Measurements from ENCODE around the gene RCC1.
"Not testable (repeated sequence)": the region's sequence is repeated elsewhere in the genome, so short reads cannot be mapped to it uniquely, and the experiment has no call there.

RCC1 gene

GRCh38 chr1:28519946-28520725 lies 14.3 kb downstream of the RCC1 start:
- Histone ChIP-seq H3K36me3 (peaks cover 35% of the 10 kb centered on the region), H3K9me3 (ENCODE audit: severe bottlenecking) (no peaks in the 10 kb centered on the region), H3K27me3 (ENCODE audit: insufficient read depth, low read depth, severe bottlenecking) (no peaks in the 10 kb centered on the region), H3K27ac (no peak overlapping the region), H3K4me3 (ENCODE audit: low read depth, low read length) (no peak overlapping the region)
- no peak for DNase-seq
- no peak for TF ChIP-seq CTCF (IDR thresholded peaks at IDR 0.05; ENCODE audit: low read depth, low read length)

- not testable (repeated sequence) for H3K4me3 ChIP-seq (ENCODE audit: low read depth, low read length); DNase-seq; H3K27me3 ChIP-seq (ENCODE audit: insufficient read depth, low read depth, severe bottlenecking); H3K27ac ChIP-seq; H3K9me3 ChIP-seq (ENCODE audit: severe bottlenecking)
- H3K36me3 ChIP-seq: peaks cover 34% of the 10 kb centered on the region
These were observed 15.0 kb downstream of the RCC1 start for GRCh38 chr1:28520796-28521195.

- H3K27ac ChIP-seq: no peak overlapping the region
These were observed 15.8 kb downstream of the RCC1 start for GRCh38 chr1:28521502-28522164.

GRCh38 chr1:28522537-28522936 lies 16.7 kb downstream of the RCC1 start:
- H3K4me3 ChIP-seq (ENCODE audit: low read depth, low read length): not testable (repeated sequence)
- peaks cover 34% of the 10 kb centered on the region for H3K36me3 ChIP-seq

More at GRCh38 chr1:28521502-28522164, 15.8 kb downstream of the RCC1 start:
- Histone ChIP-seq H3K4me3 (ENCODE audit: low read depth, low read length) (no peak overlapping the region), H3K27me3 (ENCODE audit: insufficient read depth, low read depth, severe bottlenecking) (no peaks in the 10 kb centered on the region), H3K36me3 (peaks cover 34% of the 10 kb centered on the region), H3K9me3 (ENCODE audit: severe bottlenecking) (no peaks in the 10 kb centered on the region)
- no peak for TF ChIP-seq CTCF (IDR thresholded peaks at IDR 0.05; ENCODE audit: low read depth, low read length)
- no peak for DNase-seq

GRCh38 chr1:28525002-28525642 lies 19.3 kb downstream of the RCC1 start:
- DNase-seq; H3K9me3 ChIP-seq (ENCODE audit: severe bottlenecking); H3K4me3 ChIP-seq (ENCODE audit: low read depth, low read length); H3K27ac ChIP-seq; H3K27me3 ChIP-seq (ENCODE audit: insufficient read depth, low read depth, severe bottlenecking): not testable (repeated sequence)
- H3K36me3 ChIP-seq: peaks cover 36% of the 10 kb centered on the region

More at GRCh38 chr1:28522537-28522936, 16.7 kb downstream of the RCC1 start:
- not testable (repeated sequence) for DNase-seq; H3K27ac ChIP-seq; H3K9me3 ChIP-seq (ENCODE audit: severe bottlenecking); H3K27me3 ChIP-seq (ENCODE audit: insufficient read depth, low read depth, severe bottlenecking)

- TF ChIP-seq CTCF (IDR thresholded peaks at IDR 0.05; ENCODE audit: low read depth, low read length): no peak
These were observed 21.0 kb downstream of the RCC1 start for GRCh38 chr1:28526886-28527285.

GRCh38 chr1:28530456-28530855 lies 24.6 kb downstream of the RCC1 start:
- TF ChIP-seq CTCF (IDR thresholded peaks at IDR 0.05; ENCODE audit: low read depth, low read length): no peak
- Histone ChIP-seq H3K36me3 (peaks cover 47% of the 10 kb centered on the region), H3K27ac (no peak overlapping the region), H3K9me3 (ENCODE audit: severe bottlenecking) (no peaks in the 10 kb centered on the region), H3K4me3 (ENCODE audit: low read depth, low read length) (no peak overlapping the region), H3K27me3 (ENCODE audit: insufficient read depth, low read depth, severe bottlenecking) (no peaks in the 10 kb centered on the region)
- DNase-seq: no peak

More at GRCh38 chr1:28526886-28527285, 21.0 kb downstream of the RCC1 start:
- DNase-seq: no peak
- H3K27me3 ChIP-seq (ENCODE audit: insufficient read depth, low read depth, severe bottlenecking): no peaks in the 10 kb centered on the region
- H3K27ac ChIP-seq: no peak overlapping the region
- H3K9me3 ChIP-seq (ENCODE audit: severe bottlenecking): no peaks in the 10 kb centered on the region
- H3K4me3 ChIP-seq (ENCODE audit: low read depth, low read length): no peak overlapping the region
- H3K36me3 ChIP-seq: peaks cover 41% of the 10 kb centered on the region
